Activated CD8-positive, alpha-beta memory T cell treated with anti-CD3 and anti-CD28 coated beads for 4 hours (primary cell): Measurements from ENCODE around the gene MPHOSPH8.
"Not testable (repeated sequence)": the region's sequence is repeated elsewhere in the genome, so short reads cannot be mapped to it uniquely, and the experiment has no call there.

Experiments used
- DNase-seq, 2 donors: peaks; one replicate each; pipeline ENCODE4 v3.0.0-alpha.2; 2020; ENCODE audit warnings: low read depth in 2 of 2

Gene MPHOSPH8

GRCh38 chr13:19685437-19685836, 52.0 kb downstream of the MPHOSPH8 start:
- DNase-seq: no peak

DNA sequence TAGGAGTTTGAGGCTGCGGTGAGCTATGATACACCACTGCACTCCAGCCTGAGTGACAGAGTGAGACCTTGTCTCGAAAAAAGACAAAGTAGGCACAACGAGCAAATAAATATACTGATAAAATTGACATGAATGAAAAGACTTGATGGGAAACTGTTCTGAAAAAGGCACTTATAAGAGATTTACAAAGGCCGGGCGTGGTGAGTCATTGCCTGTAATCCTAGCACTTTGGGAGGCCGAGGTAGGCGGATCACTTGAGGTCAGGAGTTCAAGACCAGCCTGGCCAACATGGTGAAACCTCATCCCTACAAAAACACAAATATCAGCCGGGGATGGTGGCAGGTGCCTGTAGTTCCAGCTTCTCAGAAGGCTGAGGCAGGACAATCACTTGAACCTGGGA, 58.0 kb downstream of the MPHOSPH8 start:
- DNase-seq: not testable (repeated sequence)

- no peak for DNase-seq
Observed at GRCh38 chr13:19695428-19695827, 62.0 kb downstream of the MPHOSPH8 start.

GRCh38 chr13:19695829-19696228, 62.4 kb downstream of the MPHOSPH8 start:
- no peak for DNase-seq

GRCh38 chr13:19700963-19701362, 67.5 kb downstream of the MPHOSPH8 start:
- not testable (repeated sequence) for DNase-seq

GRCh38 chr13:19701619-19702018, 68.2 kb downstream of the MPHOSPH8 start:
- DNase-seq: not testable (repeated sequence)

DNA sequence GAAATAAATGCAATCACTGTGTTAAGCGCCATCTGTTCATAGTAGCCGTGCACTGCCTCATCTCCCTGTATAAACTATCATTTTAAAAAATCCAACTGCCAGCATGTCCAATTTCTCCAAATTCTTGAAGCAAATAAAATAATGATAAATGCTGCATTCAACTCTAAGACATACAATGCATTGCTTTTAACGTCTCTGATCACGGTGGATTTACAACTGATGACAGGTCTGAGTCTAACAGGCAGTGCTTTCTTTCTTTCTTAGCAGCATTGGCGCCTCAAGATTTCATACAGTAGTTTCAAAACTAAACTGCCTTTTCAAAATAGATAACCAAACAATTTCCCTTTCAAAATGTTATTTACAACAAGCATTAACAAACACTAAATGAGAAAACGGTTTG, 70.8 kb downstream of the MPHOSPH8 start:
- DNase-seq: not testable (repeated sequence)

DNA sequence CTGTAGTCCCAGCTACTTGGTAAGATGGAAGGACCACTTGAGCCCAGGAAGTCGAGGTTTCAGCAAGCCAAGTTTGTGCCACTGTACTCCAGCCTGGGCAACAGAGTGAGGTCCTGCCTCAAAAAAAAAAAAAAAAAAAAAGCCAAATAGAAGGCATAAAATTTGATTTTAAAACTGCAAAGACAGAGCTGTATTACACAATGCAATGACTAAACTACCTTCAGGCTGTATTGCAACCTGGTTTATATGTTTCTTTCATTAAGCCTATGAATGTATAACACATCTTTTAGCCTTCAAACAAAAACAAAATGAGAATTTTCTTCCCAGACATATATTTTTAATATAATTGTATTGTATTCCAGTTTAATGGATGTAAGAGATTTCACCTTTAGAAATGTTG, 75.6 kb downstream of the MPHOSPH8 start:
- DNase-seq: not testable (repeated sequence)

- DNase-seq: not testable (repeated sequence)
Observed at GRCh38 chr13:19709782-19710181, 76.3 kb downstream of the MPHOSPH8 start.

DNA sequence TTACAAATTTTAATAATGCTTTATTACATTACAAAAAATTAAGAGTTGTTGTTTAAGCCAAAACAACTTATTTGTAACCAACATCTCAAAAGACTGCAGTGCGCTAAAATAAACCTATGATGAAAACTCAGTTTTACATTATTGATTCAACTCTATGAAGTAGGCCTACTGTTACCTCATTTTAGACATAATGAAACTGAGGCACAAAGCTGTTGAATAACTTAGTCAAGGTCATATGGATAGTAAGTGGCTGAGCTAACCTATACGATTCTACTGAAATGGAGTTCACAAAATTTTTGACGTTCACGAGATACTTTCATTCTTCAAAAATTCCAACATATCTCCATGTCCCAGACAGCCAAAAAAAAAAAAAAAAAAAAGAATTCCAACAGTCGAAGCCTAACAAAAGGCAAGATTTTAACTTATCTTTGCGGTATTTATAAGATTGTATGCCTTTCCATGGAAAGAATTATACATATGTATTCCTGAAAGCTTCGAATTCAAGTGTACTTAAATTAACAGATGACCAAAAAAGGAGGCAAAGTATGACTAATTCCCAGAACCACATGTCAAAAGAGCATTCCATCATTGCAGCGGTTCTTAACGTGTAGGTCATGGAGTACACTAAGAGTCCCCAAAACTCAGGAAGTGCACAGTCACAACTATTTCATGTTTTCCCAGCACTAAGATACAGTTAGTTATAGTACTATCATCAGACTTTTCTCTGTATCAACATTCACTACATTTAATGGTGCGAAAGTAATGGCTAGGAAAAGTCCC, 79.9 kb downstream of the MPHOSPH8 start:
- no peak for DNase-seq

GRCh38 chr13:19720039-19720438, 86.6 kb downstream of the MPHOSPH8 start:
- DNase-seq: no peak
